Liver (tissue), 9 donors: Measurements from ENCODE around the gene SPATA16. TPM values are rescaled to one million over a fixed set of nuclear protein-coding genes. Genes with fewer than 3 reads are reported as not detected.
"Not testable (repeated sequence)": the region's sequence is repeated elsewhere in the genome, so short reads cannot be mapped to it uniquely, and the experiment has no call there.

Experiments
- DNase-seq: peaks from one replicate; pipeline ENCODE4 v3.0.0-alpha.2; 2017; ENCODE audit warnings: low spot score
- H3K27ac ChIP-seq, 2 donors: one replicate each; pipeline ENCODE4 v1.7.0; 2013; ENCODE audit warnings: inconsistent platforms in 2 of 2, low read length in 2 of 2, control low read depth in 1 of 2, low read depth in 1 of 2, mild to moderate bottlenecking in 1 of 2
- H3K27me3 ChIP-seq, 4 donors: one replicate each; pipeline versions ENCODE4 v1.6.1 to v1.7.0; 2013; ENCODE audit warnings: low read length in 3 of 4, inconsistent platforms in 1 of 4, mild to moderate bottlenecking in 1 of 4, moderate library complexity in 1 of 4; ENCODE audit not compliant: control insufficient read depth in 4 of 4, insufficient read depth in 4 of 4
- H3K36me3 ChIP-seq, 4 donors: one replicate each; pipeline versions ENCODE4 v1.6.1 to v1.7.0; 2013; ENCODE audit warnings: low read length in 3 of 4, mild to moderate bottlenecking in 3 of 4, low read depth in 1 of 4, moderate library complexity in 1 of 4; ENCODE audit not compliant: control insufficient read depth in 4 of 4, insufficient read depth in 3 of 4
- H3K4me1 ChIP-seq, 4 donors: one replicate each; pipeline versions ENCODE4 v1.6.1 to v1.7.0; 2013; ENCODE audit warnings: low read length in 3 of 4, mild to moderate bottlenecking in 3 of 4, moderate library complexity in 1 of 4; ENCODE audit not compliant: control insufficient read depth in 4 of 4, insufficient read depth in 4 of 4
- H3K4me3 ChIP-seq, 3 donors: one replicate each; pipeline versions ENCODE4 v1.6.1 to v1.7.0; 2013; ENCODE audit warnings: low read length in 3 of 3, control low read depth in 1 of 3, low read depth in 1 of 3, mild to moderate bottlenecking in 1 of 3
- H3K9ac ChIP-seq, 2 donors: one replicate each; pipeline ENCODE4 v1.7.0; 2013; ENCODE audit warnings: low read length in 2 of 2, mild to moderate bottlenecking in 2 of 2, moderate library complexity in 2 of 2, control low read depth in 1 of 2, low read depth in 1 of 2
- H3K9me3 ChIP-seq, 4 donors: one replicate each; pipeline versions ENCODE4 v1.6.1 to v1.7.0; 2013; ENCODE audit warnings: low read length in 3 of 4; ENCODE audit not compliant: control insufficient read depth in 4 of 4
- ATF3 ChIP-seq: IDR thresholded peaks from 2 replicates; pipeline ENCODE4 v1.6.1; 2016; ENCODE audit warnings: antibody characterized with exemption
- CTCF ChIP-seq: fragments of 150-350 bp; IDR thresholded peaks from 2 replicates; pipeline ENCODE4 v1.5.1; 2017; ENCODE audit warnings: improper control_type of control experiment, low read depth, low read length; ENCODE audit not compliant: missing input control
- EGR1 ChIP-seq, 2 donors: IDR thresholded peaks; 2 replicates each; pipeline ENCODE4 v1.6.1; 2016 to 2018; ENCODE audit warnings: antibody characterized with exemption in 2 of 2, low read depth in 2 of 2
- FOXA1 ChIP-seq: IDR thresholded peaks from 2 replicates; pipeline ENCODE4 v1.6.1; 2016; ENCODE audit warnings: antibody characterized with exemption
- FOXA2 ChIP-seq: IDR thresholded peaks from 2 replicates; pipeline ENCODE4 v1.6.1; 2016; ENCODE audit warnings: antibody characterized with exemption
- GABPA ChIP-seq, 2 donors: IDR thresholded peaks in 1 of 2; conservative IDR thresholded peaks in 1 of 2; 2 replicates each; pipeline ENCODE4 v1.6.1; 2016; ENCODE audit warnings: antibody characterized with exemption in 2 of 2, mild to moderate bottlenecking in 1 of 2, moderate library complexity in 1 of 2
- HNF4A ChIP-seq, 2 donors: conservative IDR thresholded peaks; 2 replicates each; pipeline ENCODE4 v1.6.1; 2016; ENCODE audit warnings: antibody characterized with exemption in 2 of 2, mild to moderate bottlenecking in 2 of 2
- HNF4G ChIP-seq: IDR thresholded peaks from 2 replicates; pipeline ENCODE4 v1.6.1; 2016; ENCODE audit warnings: antibody characterized with exemption
- JUND ChIP-seq, 2 donors: IDR thresholded peaks; 2 replicates each; pipeline ENCODE4 v1.6.1; 2016; ENCODE audit warnings: antibody characterized with exemption in 2 of 2
- MAX ChIP-seq: IDR thresholded peaks from 2 replicates; pipeline ENCODE4 v1.6.1; 2016; ENCODE audit warnings: antibody characterized with exemption
- NR2F2 ChIP-seq: IDR thresholded peaks from 2 replicates; pipeline ENCODE4 v1.6.1; 2016; ENCODE audit warnings: antibody characterized with exemption
- RAD21 ChIP-seq, 2 donors: IDR thresholded peaks; 2 replicates each; pipeline ENCODE4 v1.6.1; 2016; ENCODE audit warnings: antibody characterized with exemption in 2 of 2, mild to moderate bottlenecking in 2 of 2
- REST ChIP-seq: IDR thresholded peaks from 2 replicates; pipeline ENCODE4 v1.6.1; 2016; ENCODE audit warnings: antibody characterized with exemption, mild to moderate bottlenecking
- RXRA ChIP-seq, 2 donors: IDR thresholded peaks; 2 replicates each; pipeline ENCODE4 v1.6.1; 2017 to 2018; ENCODE audit warnings: antibody characterized with exemption in 2 of 2, mild to moderate bottlenecking in 1 of 2
- SP1 ChIP-seq: IDR thresholded peaks from 2 replicates; pipeline ENCODE4 v1.6.1; 2018; ENCODE audit warnings: antibody characterized with exemption, mild to moderate bottlenecking
- TAF1 ChIP-seq: conservative IDR thresholded peaks from 2 replicates; pipeline ENCODE4 v1.6.1; 2016; ENCODE audit warnings: antibody characterized with exemption, mild to moderate bottlenecking
- YY1 ChIP-seq: IDR thresholded peaks from 2 replicates; pipeline ENCODE4 v1.6.1; 2016; ENCODE audit warnings: antibody characterized with exemption, mild to moderate bottlenecking
- ZBTB33 ChIP-seq: IDR thresholded peaks from 2 replicates; pipeline ENCODE4 v1.6.1; 2016; ENCODE audit warnings: antibody characterized with exemption
- WGBS: extraction: QIAGEN DNeasy Blood & Tissue Kit; methylation state at CpG from one replicate; pipeline ENCODE4 v1.1.7; 2013; 5-methylcytosine and 5-hydroxymethylcytosine counted together
- polyA plus RNA-seq, 2 donors: library from polyadenylated mRNA; stranded (reverse) in 1 of 2; unstranded in 1 of 2; fragments of 200-250 nt in 1 of 2; fragments of >200 nt in 1 of 2; fragmentation: Nextera tagmentation in 1 of 2; extraction: Ambion mirVana in 1 of 2; gene quantifications; one replicate each; pipeline versions ENCODE4 v1.2.1 to v1.2.3, GENCODE V29; 2013 to 2015
- total RNA-seq, 2 donors: library from RNA; depleted of rRNA; stranded (reverse); fragments of >200 nt; gene quantifications; one replicate each; pipeline ENCODE4 v1.2.3, GENCODE V29; 2014
- donor health status: healthy.
- donor health status: healthy.
- donor health status: healthy.
- donor health status: healthy.
- donor health status: healthy.

SPATA16 gene
- total and polyA plus RNA-seq, 4 donors, result not detected

- no peak for DNase-seq
- no peaks in the 10 kb centered on the region for H3K9me3 ChIP-seq
- WGBS, result 79% methylated on average over 2 of the region's 2 CpGs
- TF ChIP-seq ZBTB33, result no peak
- TF ChIP-seq RAD21 (IDR thresholded peaks at IDR 0.05), result no peak
- TF ChIP-seq HNF4A (conservative IDR thresholded peaks at IDR 0.05), result no peak
- no peak for TF ChIP-seq SP1
- no peak for TF ChIP-seq REST
- no peak for TF ChIP-seq FOXA2
- TF ChIP-seq RXRA (IDR thresholded peaks at IDR 0.05), result no peak
- TF ChIP-seq CTCF, result no peak
- no peak for TF ChIP-seq FOXA1
- TF ChIP-seq MAX, result no peak
- TF ChIP-seq GABPA (IDR thresholded peaks at IDR 0.05 in 1 of 2, conservative IDR thresholded peaks at IDR 0.05 in 1 of 2), result no peak
- no peak for TF ChIP-seq YY1
- TF ChIP-seq ATF3, result no peak
- no peak for TF ChIP-seq HNF4G
- no peak for TF ChIP-seq NR2F2
- no peak for TF ChIP-seq JUND (IDR thresholded peaks at IDR 0.05)
- no peak for TF ChIP-seq EGR1 (IDR thresholded peaks at IDR 0.05; ENCODE audit: low read depth in 2 of 2)
- TF ChIP-seq TAF1, result no peak
- no peaks in the 10 kb centered on the region for H3K36me3 ChIP-seq
- H3K27ac ChIP-seq, result no peak overlapping the region
- H3K27me3 ChIP-seq, result no peaks in the 10 kb centered on the region
- H3K9ac ChIP-seq, result no peak overlapping the region
- H3K4me3 ChIP-seq, result no peak overlapping the region
- no peaks in the 10 kb centered on the region for H3K4me1 ChIP-seq
Measured at GRCh38 chr3:173021547-173022185, 119.4 kb downstream of the SPATA16 start.

- not testable (repeated sequence) for H3K27me3 ChIP-seq, H3K9ac ChIP-seq, H3K4me3 ChIP-seq, H3K4me1 ChIP-seq, H3K36me3 ChIP-seq, H3K9me3 ChIP-seq, DNase-seq, H3K27ac ChIP-seq
- WGBS, result 88% methylated on average over 7 of the region's 7 CpGs
Measured at GRCh38 chr3:173020128-173020527, 120.9 kb downstream of the SPATA16 start.
